Activated CD4-positive, alpha-beta T cell treated with anti-CD3 and anti-CD28 coated beads for 36 hours (primary cell): ENCODE results near the gene MSANTD2. TPM values are rescaled to one million over a fixed set of nuclear protein-coding genes. Genes with fewer than 3 reads are reported as not detected.

Source experiments
- ATAC-seq: fragments of 200-7000 bp; cut with Tn5 transposase; one replicate; pipeline ENCODE4 v1.10.0; 2021; ENCODE audit warnings: mild to moderate bottlenecking, moderate library complexity
- CTCF ChIA-PET: fragments of 350-600 bp; sonication (Branson Sonifier 250); formaldehyde crosslinking; loops from one replicate; lab custom pipeline; 2021; ENCODE audit warnings: antibody characterized with exemption; lab: Charles Lee
- POLR2A ChIA-PET: fragments of 350-600 bp; sonication (Branson Sonifier 250); formaldehyde crosslinking; loops from one replicate; lab custom pipeline; 2021; ENCODE audit warnings: antibody characterized with exemption, inconsistent platforms; lab: Charles Lee
- DNase-seq: peaks from one replicate; pipeline ENCODE4 v3.0.0-alpha.2; 2020
- H3K27ac Mint-ChIP-seq: one replicate; pipeline ENCODE4 v1.8.0; 2021; ENCODE audit warnings: mixed read lengths
- H3K27me3 Mint-ChIP-seq: one replicate; pipeline ENCODE4 v1.8.0; 2021; ENCODE audit warnings: mixed read lengths
- H3K36me3 Mint-ChIP-seq: one replicate; pipeline ENCODE4 v1.8.0; 2021; ENCODE audit warnings: low read depth, mixed read lengths
- H3K4me1 Mint-ChIP-seq: one replicate; pipeline ENCODE4 v1.8.0; 2021; ENCODE audit warnings: mixed read lengths
- H3K4me3 Mint-ChIP-seq: one replicate; pipeline ENCODE4 v1.8.0; 2021; ENCODE audit warnings: mild to moderate bottlenecking, moderate library complexity, mixed read lengths
- H3K9me3 Mint-ChIP-seq: one replicate; pipeline ENCODE4 v1.8.0; 2021; ENCODE audit warnings: low read depth, mixed read lengths
- intact Hi-C, 2 experiments: fragments of 100-400 bp; cut with DNase I in 1 of 2; cut with micrococcal nuclease in 1 of 2; formaldehyde crosslinking; loops; one replicate each; pipeline versions ENCODE4 v1.14.2 to v1.15.1; 2022 to 2024; cut with DNase I, micrococcal nuclease
- total RNA-seq, 2 experiments: library from RNA; stranded (reverse); gene quantifications; one replicate each; pipeline ENCODE4 v1.2.3, GENCODE V29; 2021

Gene MSANTD2
- total RNA-seq, 2 experiments from 2014 or later, result 6.9 to 8.6 TPM

DNA sequence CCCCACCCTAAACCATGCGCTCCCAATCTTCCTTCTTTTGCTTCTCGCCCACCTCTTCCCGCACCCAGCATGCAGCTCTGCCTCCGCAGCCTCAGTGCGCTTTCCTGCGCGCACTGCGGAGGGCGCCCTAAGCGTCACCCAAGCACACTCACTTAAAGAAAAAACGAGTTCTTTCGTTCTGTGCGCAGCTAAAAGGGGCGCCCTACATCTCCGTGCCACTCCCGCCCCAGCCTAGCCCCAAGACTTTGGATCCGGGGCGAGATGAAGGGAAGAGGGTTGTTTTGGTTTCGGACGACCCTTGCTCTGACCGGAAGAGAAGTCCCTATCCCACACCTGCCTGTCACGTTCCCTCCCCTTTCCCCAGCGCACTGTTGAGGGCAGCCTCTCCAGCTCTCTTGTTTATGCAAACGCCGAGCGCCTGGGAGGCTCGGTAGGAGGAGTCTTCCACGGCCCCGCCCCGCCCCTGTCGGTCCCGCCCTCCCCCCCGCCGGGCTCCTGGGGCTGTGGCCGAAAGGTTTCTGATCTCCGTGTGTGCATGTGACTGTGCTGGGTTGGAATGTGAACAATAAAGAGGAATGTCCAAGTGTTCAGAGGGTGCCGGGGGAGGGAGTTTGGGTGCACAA lies 53.5 kb downstream of the MSANTD2 start:
- Mint-ChIP-seq H3K9me3 (no peaks in the 10 kb centered on the region), H3K36me3 (peaks cover 1% of the 10 kb centered on the region), H3K4me3 (peak overlapping the region; percentile 81), H3K27ac (peak overlapping the region; percentile 90), H3K27me3 (peaks cover 2% of the 10 kb centered on the region), H3K4me1 (peaks cover 11% of the 10 kb centered on the region)
- intact Hi-C loops, result loop anchor here (1.0 to 5.0 kb wide), 10 partner anchors 7 to 206 kb away; partner anchors contain the start of genes NRGN (in 2 of the 2), SIAE (in 2 of the 2), SPA17 (in 2 of the 2) and CCDC15 (in 1 of the 2)
- ChIA-PET POLR2A (interaction anchor here (0.5 to 1.2 kb wide), 3 partner anchors 130 to 1685 kb away, joined by 3 read pairs; partner anchors contain the start of genes HSPA8 and HYLS1), CTCF (interaction anchor here (0.7 to 5.3 kb wide), 17 partner anchors 8 to 129 kb away, joined by 3 to 79 read pairs (median 5); partner anchors contain the start of gene ESAM)
- peak; percentile 92 for ATAC-seq
- DNase-seq, result peak; percentile 88

- DNase-seq (peak; percentile 72), ATAC-seq (peak; percentile 24)
- ChIA-PET CTCF (interaction anchor here (0.7 to 5.3 kb wide), 17 partner anchors 8 to 130 kb away, joined by 3 to 79 read pairs (median 5); partner anchors contain the start of gene ESAM), POLR2A (interaction anchor here (0.5 to 1.2 kb wide), 3 partner anchors 130 to 1684 kb away, joined by 3 read pairs; partner anchors contain the start of genes HSPA8 and HYLS1)
- peaks cover 2% of the 10 kb centered on the region for H3K27me3 Mint-ChIP-seq
- H3K4me1 Mint-ChIP-seq, result peaks cover 11% of the 10 kb centered on the region
- intact Hi-C loops, result loop anchor here (1.0 to 5.0 kb wide), 8 partner anchors 17 to 206 kb away; partner anchors contain the start of genes SIAE (in 2 of the 2), SPA17 (in 2 of the 2), CCDC15 (in 1 of the 2) and ESAM (in 1 of the 2)
- peak overlapping the region; percentile 81 for H3K4me3 Mint-ChIP-seq
- H3K9me3 Mint-ChIP-seq, result no peaks in the 10 kb centered on the region
- peak overlapping the region; percentile 90 for H3K27ac Mint-ChIP-seq
- peaks cover 1% of the 10 kb centered on the region for H3K36me3 Mint-ChIP-seq
Observed at GRCh38 chr11:124745835-124746620, 54.2 kb downstream of the MSANTD2 start.

GRCh38 chr11:124745270-124745834 lies 54.9 kb downstream of the MSANTD2 start:
- no peak for ATAC-seq
- H3K36me3 Mint-ChIP-seq, result peaks cover 1% of the 10 kb centered on the region
- no peaks in the 10 kb centered on the region for H3K9me3 Mint-ChIP-seq
- H3K27ac Mint-ChIP-seq, result peak overlapping the region; percentile 33
- H3K4me1 Mint-ChIP-seq, result peaks cover 16% of the 10 kb centered on the region
- H3K4me3 Mint-ChIP-seq, result peak overlapping the region; percentile 81
- intact Hi-C loops, result loop anchor here in 1 of 2 experiments (5.0 kb wide), 2 partner anchors 123 to 207 kb away; partner anchors contain the start of genes CCDC15 and TBRG1
- ChIA-PET POLR2A (no interaction called here), CTCF (interaction anchor here (1.0 to 5.3 kb wide), 7 partner anchors 13 to 131 kb away, joined by 3 to 79 read pairs (median 5); partner anchors contain the start of gene ESAM)
- peaks cover 2% of the 10 kb centered on the region for H3K27me3 Mint-ChIP-seq
- no peak for DNase-seq

- POLR2A ChIA-PET, result no interaction called here
- H3K36me3 Mint-ChIP-seq, result peaks cover 1% of the 10 kb centered on the region
- H3K27ac Mint-ChIP-seq, result no peak overlapping the region
- H3K4me3 Mint-ChIP-seq, result no peak overlapping the region
- H3K4me1 Mint-ChIP-seq, result peaks cover 20% of the 10 kb centered on the region
- ATAC-seq (no peak), DNase-seq (no peak)
- peaks cover 2% of the 10 kb centered on the region for H3K27me3 Mint-ChIP-seq
- H3K9me3 Mint-ChIP-seq, result no peaks in the 10 kb centered on the region
- CTCF ChIA-PET, result interaction anchor here (0.8 to 5.3 kb wide), 4 partner anchors 10 to 93 kb away, joined by 3 to 79 read pairs (median 3); partner anchors contain the start of gene ESAM
- intact Hi-C loops, result no loop called here
Observed at GRCh38 chr11:124743050-124743449, 57.2 kb downstream of the MSANTD2 start.

DNA sequence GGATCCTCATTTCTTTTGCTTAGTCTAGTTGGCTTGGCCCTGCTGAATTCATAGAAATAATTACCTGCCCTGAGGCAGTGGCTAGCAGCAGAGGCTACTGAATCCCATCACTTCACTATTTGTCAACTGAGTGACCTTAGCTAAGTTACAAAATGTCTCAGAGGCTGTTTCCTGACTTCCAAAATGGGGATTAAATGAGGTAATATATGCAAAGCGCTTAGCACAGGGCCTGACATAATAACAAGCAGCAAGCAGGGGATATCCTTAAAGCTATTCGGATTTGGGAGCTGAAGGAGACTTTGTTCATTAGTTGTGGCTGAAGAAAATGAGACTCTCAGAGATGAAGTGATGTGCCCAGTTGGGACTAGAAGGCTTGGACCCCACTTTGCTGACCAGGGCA lies 57.7 kb downstream of the MSANTD2 start:
- POLR2A ChIA-PET, result no interaction called here
- DNase-seq (no peak), ATAC-seq (no peak)
- Mint-ChIP-seq H3K4me1 (peaks cover 20% of the 10 kb centered on the region), H3K9me3 (no peaks in the 10 kb centered on the region), H3K27me3 (peaks cover 2% of the 10 kb centered on the region), H3K36me3 (peaks cover 1% of the 10 kb centered on the region), H3K4me3 (no peak overlapping the region), H3K27ac (no peak overlapping the region)
- CTCF ChIA-PET, result interaction anchor here (0.8 to 5.3 kb wide), 5 partner anchors 11 to 94 kb away, joined by 3 to 79 read pairs (median 3); partner anchors contain the start of gene ESAM
- intact Hi-C loops, result no loop called here

- peaks cover 13% of the 10 kb centered on the region for H3K4me1 Mint-ChIP-seq
- H3K27me3 Mint-ChIP-seq, result peaks cover 2% of the 10 kb centered on the region
- intact Hi-C loops, result loop anchor here in 1 of 2 experiments (1.0 kb wide), 1 partner anchor 97 kb away; no protein-coding TSS in a partner anchor
- ChIA-PET CTCF (interaction anchor here (1.0 to 3.8 kb wide), 9 partner anchors 9 to 141 kb away, joined by 3 to 20 read pairs (median 4); no protein-coding TSS in a partner anchor), POLR2A (no interaction called here)
- no peaks in the 10 kb centered on the region for H3K36me3 Mint-ChIP-seq
- DNase-seq (peak; percentile 85), ATAC-seq (peak; percentile 69)
- H3K4me3 Mint-ChIP-seq, result peak overlapping the region; percentile 76
- peak overlapping the region; percentile 17 for H3K27ac Mint-ChIP-seq
- H3K9me3 Mint-ChIP-seq, result no peaks in the 10 kb centered on the region
Observed at GRCh38 chr11:124740277-124740882, 59.8 kb downstream of the MSANTD2 start.

GRCh38 chr11:124739479-124740276 lies 60.5 kb downstream of the MSANTD2 start, which contains the start of gene NRGN:
Gene NRGN (plus strand): TSS chr11:124739942. CDS start chr11:124740085, 143 bp downstream.
- ChIA-PET POLR2A (no interaction called here), CTCF (interaction anchor here (1.2 to 3.8 kb wide), 6 partner anchors 18 to 98 kb away, joined by 4 to 20 read pairs (median 6); no protein-coding TSS in a partner anchor)
- peak within 1 kb of the TSS; percentile 76 for H3K4me3 Mint-ChIP-seq
- peak within 1 kb of the TSS; percentile 17 for H3K27ac Mint-ChIP-seq
- no peaks in the 10 kb centered on the region for H3K9me3 Mint-ChIP-seq
- H3K36me3 Mint-ChIP-seq, result no peaks in the 10 kb centered on the region
- H3K4me1 Mint-ChIP-seq, result peaks cover 9% of the 10 kb centered on the region
- intact Hi-C loops, result loop anchor here (1.0 kb wide), 6 partner anchors 8 to 372 kb away; partner anchors contain the start of genes ESAM (in 1 of the 2), MSANTD2 (in 1 of the 2), SIAE (in 1 of the 2) and SPA17 (in 1 of the 2)
- ATAC-seq (peak; percentile 95), DNase-seq (peak; percentile 93)
- peaks cover 2% of the 10 kb centered on the region for H3K27me3 Mint-ChIP-seq

- ChIA-PET POLR2A (no interaction called here), CTCF (interaction anchor here (1.0 to 3.8 kb wide), 6 partner anchors 8 to 139 kb away, joined by 3 to 20 read pairs (median 4); partner anchors contain the start of gene SPA17)
- peaks cover 2% of the 10 kb centered on the region for H3K27me3 Mint-ChIP-seq
- H3K36me3 Mint-ChIP-seq, result no peaks in the 10 kb centered on the region
- ATAC-seq, result no peak
- no peak for DNase-seq
- intact Hi-C loops, result loop anchor here (1.0 kb wide), 5 partner anchors 8 to 372 kb away; partner anchors contain the start of genes ESAM (in 1 of the 2), MSANTD2 (in 1 of the 2), SIAE (in 1 of the 2) and SPA17 (in 1 of the 2)
- peaks cover 9% of the 10 kb centered on the region for H3K4me1 Mint-ChIP-seq
- H3K4me3 Mint-ChIP-seq, result peak overlapping the region; percentile 76
- H3K9me3 Mint-ChIP-seq, result no peaks in the 10 kb centered on the region
- H3K27ac Mint-ChIP-seq, result no peak overlapping the region
Observed at GRCh38 chr11:124738713-124739478, 61.3 kb downstream of the MSANTD2 start.
